H1 (cell line): Measurements from ENCODE around the gene SYNPO. TPM values are rescaled to one million over a fixed set of nuclear protein-coding genes. Genes with fewer than 3 reads are reported as not detected.

Experiments used
- CTCF ChIA-PET: fragments of 300-600 bp; sonication (Branson Sonifier 250); formaldehyde crosslinking; loops from one replicate; lab custom pipeline; 2021; ENCODE audit not compliant: partially characterized antibody; lab: Charles Lee
- POLR2A ChIA-PET: fragments of 300-600 bp; sonication (Branson Sonifier 250); formaldehyde crosslinking; loops from one replicate; lab custom pipeline; 2021; ENCODE audit warnings: inconsistent platforms; ENCODE audit not compliant: partially characterized antibody; lab: Charles Lee
- DNase-seq, 2 experiments: peaks; one replicate each; pipeline versions ENCODE4 v3.0.0 to v3.0.0-alpha.2; 2010 to 2022; ENCODE audit warnings: low spot score in 2 of 2, low read depth in 1 of 2, mixed read lengths in 1 of 2
- FAIRE-seq: peaks from 2 replicates; lab custom pipeline; 2011; peaks lifted over from hg19 to GRCh38; lab: Jason Lieb, UNC
- H2AFZ ChIP-seq: 2 replicates; pipeline ENCODE4 v1.8.1; 2012; ENCODE audit warnings: low read length, inconsistent platforms
- H2AK5ac ChIP-seq: 2 replicates; pipeline ENCODE4 v1.6.1; 2013; ENCODE audit warnings: low read depth, low read length
- H2BK120ac ChIP-seq: replicated peaks from 2 replicates; pipeline ENCODE3; 2013; ENCODE audit warnings: low read depth, low read length, inconsistent platforms
- H2BK12ac ChIP-seq: 2 replicates; pipeline ENCODE4 v1.6.1; 2013; ENCODE audit warnings: low read depth, low read length
- H2BK15ac ChIP-seq: 2 replicates; pipeline ENCODE4 v1.6.1; 2013; ENCODE audit warnings: low read length
- H2BK20ac ChIP-seq: 2 replicates; pipeline ENCODE4 v1.6.1; 2013; ENCODE audit warnings: low read length
- H2BK5ac ChIP-seq: 2 replicates; pipeline ENCODE4 v1.6.1; 2013; ENCODE audit warnings: low read depth, low read length
- H3K14ac ChIP-seq: 2 replicates; pipeline ENCODE4 v1.6.1; 2013; ENCODE audit warnings: inconsistent platforms; ENCODE audit not compliant: insufficient read length
- H3K18ac ChIP-seq: 2 replicates; pipeline ENCODE4 v1.6.1; 2013; ENCODE audit warnings: low read length; ENCODE audit errors: extremely low read depth
- H3K23ac ChIP-seq: 2 replicates; pipeline ENCODE4 v1.6.1; 2013; ENCODE audit warnings: inconsistent platforms; ENCODE audit not compliant: insufficient read length
- H3K23me2 ChIP-seq: 2 replicates; pipeline ENCODE4 v1.6.1; 2013; ENCODE audit warnings: low read depth, low read length
- H3K27ac ChIP-seq: 2 replicates; pipeline ENCODE4 v1.6.1; 2011; ENCODE audit warnings: low read depth, low read length, inconsistent platforms
- H3K27me3 ChIP-seq, 4 experiments: replicated peaks in 1 of 4; 1 replicate in 1 of 4; 2 replicates in 3 of 4; pipeline versions ENCODE4 v1.6.1 to v1.8.1; 2011 to 2013; ENCODE audit warnings: low read length in 3 of 4, mild to moderate bottlenecking in 3 of 4, inconsistent platforms in 2 of 4, mixed read lengths in 2 of 4, moderate library complexity in 1 of 4; ENCODE audit not compliant: control insufficient read depth in 3 of 4, insufficient read depth in 3 of 4; ENCODE audit errors: extremely low read depth in 1 of 4
- H3K36me3 ChIP-seq, 4 experiments: 2 replicates each; pipeline versions ENCODE4 v1.6.1 to v1.8.1; 2011 to 2013; ENCODE audit warnings: mild to moderate bottlenecking in 4 of 4, low read length in 3 of 4, moderate library complexity in 2 of 4, control low read depth in 1 of 4, inconsistent platforms in 1 of 4; ENCODE audit not compliant: insufficient read depth in 4 of 4, control insufficient read depth in 2 of 4
- H3K4ac ChIP-seq: replicated peaks from 2 replicates; pipeline ENCODE3; 2013; ENCODE audit warnings: low read length, low read depth, mixed read lengths, inconsistent platforms; ENCODE audit not compliant: insufficient read length
- H3K4me1 ChIP-seq, 4 experiments: replicated peaks in 1 of 4; 1 replicate in 1 of 4; 2 replicates in 3 of 4; pipeline versions ENCODE4 v1.6.1 to v1.8.1; 2011 to 2013; ENCODE audit warnings: low read length in 3 of 4, inconsistent platforms in 2 of 4, mixed read lengths in 1 of 4; ENCODE audit not compliant: insufficient read depth in 4 of 4, control insufficient read depth in 3 of 4
- H3K4me2 ChIP-seq, 2 experiments: 2 replicates each; pipeline versions ENCODE4 v1.6.1 to v1.8.1; 2011 to 2013; ENCODE audit warnings: low read depth in 2 of 2, low read length in 2 of 2, control low read depth in 1 of 2, inconsistent platforms in 1 of 2, mild to moderate bottlenecking in 1 of 2; ENCODE audit not compliant: insufficient read depth in 1 of 2
- H3K4me3 ChIP-seq, 4 experiments: fragments of 200-600, 300-600 bp in 1 of 4; sonication (generic), shearing (Covaris generic), sonication (Bioruptor Twin) in 1 of 4; 2 replicates each; pipeline versions ENCODE4 v1.5.1 to v1.8.1; 2011 to 2016; ENCODE audit warnings: low read length in 4 of 4, low read depth in 3 of 4, control low read depth in 2 of 4, inconsistent platforms in 2 of 4, mild to moderate bottlenecking in 2 of 4, mixed read lengths in 1 of 4, moderate library complexity in 1 of 4; ENCODE audit not compliant: insufficient read depth in 2 of 4; ENCODE audit errors: extremely low read depth in 1 of 4
- H3K56ac ChIP-seq: replicated peaks from 2 replicates; pipeline ENCODE3; 2013; ENCODE audit warnings: low read depth, mild to moderate bottlenecking, mixed read lengths, low read length, inconsistent platforms; ENCODE audit not compliant: insufficient read length
- H3K79me1 ChIP-seq: 2 replicates; pipeline ENCODE4 v1.6.1; 2013; ENCODE audit warnings: low read depth, low read length, control low read depth
- H3K79me2 ChIP-seq, 2 experiments: 2 replicates each; pipeline versions ENCODE4 v1.6.1 to v1.8.1; 2012 to 2013; ENCODE audit warnings: low read length in 2 of 2, mild to moderate bottlenecking in 2 of 2, inconsistent platforms in 1 of 2; ENCODE audit not compliant: insufficient read depth in 2 of 2, control insufficient read depth in 1 of 2
- H3K9ac ChIP-seq, 4 experiments: replicated peaks in 1 of 4; 1 replicate in 1 of 4; 2 replicates in 3 of 4; pipeline versions ENCODE4 v1.6.1 to v1.8.1; 2011 to 2013; ENCODE audit warnings: low read depth in 3 of 4, low read length in 3 of 4, control low read depth in 2 of 4, mild to moderate bottlenecking in 2 of 4, moderate library complexity in 2 of 4, inconsistent platforms in 1 of 4; ENCODE audit errors: extremely low read depth in 1 of 4
- H3K9me3 ChIP-seq, 2 experiments: 2 replicates each; pipeline versions ENCODE4 v1.6.1 to v1.8.1; 2012 to 2013; ENCODE audit warnings: mild to moderate bottlenecking in 2 of 2, moderate library complexity in 2 of 2, control low read depth in 1 of 2, inconsistent platforms in 1 of 2, low read depth in 1 of 2, low read length in 1 of 2, mixed read lengths in 1 of 2; ENCODE audit not compliant: insufficient read depth in 2 of 2
- H4K20me1 ChIP-seq, 2 experiments: replicated peaks in 1 of 2; 2 replicates each; pipeline versions ENCODE3 to v1.8.1; 2011 to 2013; ENCODE audit warnings: inconsistent platforms in 2 of 2, low read length in 2 of 2, mild to moderate bottlenecking in 1 of 2; ENCODE audit not compliant: insufficient read depth in 2 of 2, control insufficient read depth in 1 of 2
- H4K5ac ChIP-seq: 2 replicates; pipeline ENCODE4 v1.6.1; 2013; ENCODE audit warnings: low read length, low read depth, mixed read lengths, inconsistent platforms; ENCODE audit not compliant: insufficient read length
- H4K8ac ChIP-seq: 2 replicates; pipeline ENCODE4 v1.8.0; 2013; ENCODE audit warnings: mild to moderate bottlenecking, moderate library complexity, low read length, inconsistent platforms; ENCODE audit not compliant: insufficient read depth; ENCODE audit errors: extremely low read depth
- H4K91ac ChIP-seq: replicated peaks from 2 replicates; pipeline ENCODE3; 2013; ENCODE audit warnings: low read length, mixed read lengths, inconsistent platforms; ENCODE audit not compliant: insufficient read length
- BACH1 ChIP-seq: IDR thresholded peaks from 2 replicates; pipeline ENCODE4 v1.6.1; 2012; ENCODE audit warnings: low read length, improper control_type of control experiment
- EZH2 ChIP-seq: fragments of 200-600 bp; sonication (generic); IDR thresholded peaks from 2 replicates; pipeline ENCODE4 v1.7.1; 2012; ENCODE audit warnings: low read depth, mild to moderate bottlenecking, moderate library complexity, low read length, inconsistent platforms; ENCODE audit not compliant: severe bottlenecking
- NANOG ChIP-seq: IDR thresholded peaks from 2 replicates; pipeline ENCODE4 v1.6.1; 2011; ENCODE audit warnings: low read length, low read depth, mild to moderate bottlenecking, inconsistent platforms; ENCODE audit not compliant: insufficient read depth, poor library complexity, severe bottlenecking
- NRF1 ChIP-seq: IDR thresholded peaks from 2 replicates; pipeline ENCODE4 v1.6.1; 2011; ENCODE audit warnings: mild to moderate bottlenecking, low read depth, low read length, improper control_type of control experiment
- POLR2AphosphoS5 ChIP-seq: IDR thresholded peaks from 2 replicates; pipeline ENCODE4 v1.6.1; 2011; ENCODE audit warnings: low read depth, low read length
- SRF ChIP-seq: IDR thresholded peaks from 2 replicates; pipeline ENCODE4 v1.6.1; 2011; ENCODE audit warnings: mild to moderate bottlenecking, low read depth, low read length, moderate library complexity
- SUZ12 ChIP-seq: fragments of 200-600 bp; sonication (generic); IDR thresholded peaks from 2 replicates; pipeline ENCODE4 v1.6.1; 2012; ENCODE audit warnings: mild to moderate bottlenecking, inconsistent platforms, low read length, moderate library complexity, mixed read lengths
- WGBS, 2 experiments: shearing (Covaris generic) in 1 of 2; methylation state at CpG; one replicate each; pipeline versions ENCODE4 v1.1.6 to v1.1.7; 2013 to 2015; ENCODE audit warnings: low lambda C conversion rate in 2 of 2, mixed read lengths in 2 of 2, inconsistent platforms in 1 of 2, low coverage in 1 of 2, missing lambda C conversion rate in 1 of 2; ENCODE audit not compliant: insufficient replicate concordance in 2 of 2, insufficient coverage in 1 of 2, insufficient read length in 1 of 2; ENCODE audit errors: extremely low coverage in 1 of 2, missing lambda C conversion rate in 1 of 2; 5-methylcytosine and 5-hydroxymethylcytosine counted together
- polyA plus RNA-seq, 7 experiments: library from polyadenylated mRNA; depleted of rRNA in 3 of 7; stranded (reverse) in 5 of 7; unstranded in 2 of 7; fragments of >200 nt in 5 of 7; fragments of 200-250 nt in 2 of 7; gene quantifications; 1 replicate in 5 of 7; 2 replicates in 1 of 7; 4 replicates in 1 of 7; pipeline versions ENCODE4 v1.2.1 to v1.2.3, GENCODE V29; 2011 to 2013; ENCODE audit warnings: missing spikeins in 2 of 7, mixed read lengths in 2 of 7
- total RNA-seq: library from RNA; stranded (reverse); fragmentation: NEBNext Ultra II Directional; extraction: Animal tissue kit (Norgen Biotek cat#: 25700); gene quantifications from 2 replicates; pipeline ENCODE4 v1.2.1, GENCODE V29; 2021
- TF ChIP-seq, protein P1 (sequence below): IDR thresholded peaks from 2 replicates; pipeline ENCODE4 v1.6.1; 2012; ENCODE audit warnings: low read length, inconsistent platforms
- TF ChIP-seq, protein P2 (sequence below), 3 experiments: IDR thresholded peaks; 1 replicate in 2 of 3; 2 replicates in 1 of 3; pipeline versions ENCODE4 v1.5.1 to v1.6.1; 2011; ENCODE audit warnings: low read length in 3 of 3, mild to moderate bottlenecking in 3 of 3, inconsistent platforms in 2 of 3, low read depth in 1 of 3, moderate library complexity in 1 of 3; ENCODE audit not compliant: insufficient read depth in 1 of 3; ENCODE audit errors: control extremely low read depth in 1 of 3

Gene SYNPO
- total and polyA plus RNA-seq, 2 of the 8 experiments (the other 6 are each of a cell fraction or from before 2014, with no cell fraction given): 2.3 TPM

DNA sequence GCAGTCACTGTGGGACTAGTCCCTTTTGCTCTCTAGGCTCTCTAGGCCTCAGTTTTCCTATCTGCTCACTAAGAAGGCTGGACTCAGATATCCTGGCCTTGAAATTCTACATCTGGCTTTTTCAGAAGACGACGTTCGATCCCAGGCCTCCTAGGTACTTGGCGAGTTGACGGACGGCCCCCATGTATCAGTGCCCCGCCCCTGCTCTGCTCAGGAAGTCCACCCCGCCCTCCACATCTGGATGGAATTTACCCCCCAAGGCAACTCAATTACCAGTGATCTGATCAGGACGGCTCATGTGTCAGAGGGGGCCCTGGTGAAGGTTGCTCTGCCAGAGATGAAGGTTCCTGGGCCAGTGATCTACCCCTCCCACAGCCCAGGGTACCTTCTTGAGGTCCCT is 44.1 kb upstream of the SYNPO start:
- Histone ChIP-seq H3K79me2 (no peaks in the 10 kb centered on the region), H3K4me2 (no peak overlapping the region), H2BK20ac (no peak overlapping the region), H2BK5ac (no peak overlapping the region), H4K5ac (no peak overlapping the region), H2AK5ac (no peak overlapping the region), H3K14ac (no peak overlapping the region), H3K27me3 (no peaks in the 10 kb centered on the region), H3K27ac (no peak overlapping the region), H3K23me2 (no peaks in the 10 kb centered on the region), H2AFZ (no peak overlapping the region), H3K79me1 (no peaks in the 10 kb centered on the region), H3K4me1 (peaks cover 0 to 1% (median under 1%) of the 10 kb centered on the region in 4 experiments; a peak in 4 of 7 replicates), H3K36me3 (no peaks in the 10 kb centered on the region), H3K56ac (no peak overlapping the region), H3K4me3 (no peak overlapping the region), H3K23ac (no peak overlapping the region), H2BK120ac (no peak overlapping the region), H3K9me3 (no peaks in the 10 kb centered on the region), H2BK15ac (0 out of 2 replicates have a peak overlapping the region, but pooled peaks have one; percentile 46), H4K8ac (no peak overlapping the region), H4K91ac (no peak overlapping the region), H2BK12ac (no peak overlapping the region), H3K18ac (no peak overlapping the region), H3K9ac (no peak overlapping the region), H3K4ac (no peak overlapping the region), H4K20me1 (no peaks in the 10 kb centered on the region)
- ChIA-PET CTCF (interaction anchor here (0.6 to 1.0 kb wide), 2 partner anchors 11 to 29 kb away, joined by 3 read pairs; no protein-coding TSS in a partner anchor), POLR2A (no interaction called here)
- FAIRE-seq (no peak), DNase-seq (no peak)
- WGBS, 2 experiments: 89% methylated on average over 9 of the region's 9 CpGs; no CpG with 5 or more reads in 1 of the 2 experiments
- TF ChIP-seq NRF1: no peak
- TF ChIP-seq BACH1: no peak
- TF ChIP-seq EZH2: no peak
- no peak for TF ChIP-seq SUZ12
- TF ChIP-seq, protein P1, sequence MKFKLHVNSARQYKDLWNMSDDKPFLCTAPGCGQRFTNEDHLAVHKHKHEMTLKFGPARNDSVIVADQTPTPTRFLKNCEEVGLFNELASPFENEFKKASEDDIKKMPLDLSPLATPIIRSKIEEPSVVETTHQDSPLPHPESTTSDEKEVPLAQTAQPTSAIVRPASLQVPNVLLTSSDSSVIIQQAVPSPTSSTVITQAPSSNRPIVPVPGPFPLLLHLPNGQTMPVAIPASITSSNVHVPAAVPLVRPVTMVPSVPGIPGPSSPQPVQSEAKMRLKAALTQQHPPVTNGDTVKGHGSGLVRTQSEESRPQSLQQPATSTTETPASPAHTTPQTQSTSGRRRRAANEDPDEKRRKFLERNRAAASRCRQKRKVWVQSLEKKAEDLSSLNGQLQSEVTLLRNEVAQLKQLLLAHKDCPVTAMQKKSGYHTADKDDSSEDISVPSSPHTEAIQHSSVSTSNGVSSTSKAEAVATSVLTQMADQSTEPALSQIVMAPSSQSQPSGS: no peak
- TF ChIP-seq POLR2AphosphoS5: no peak
- TF ChIP-seq NANOG: no peak
- TF ChIP-seq, protein P2, sequence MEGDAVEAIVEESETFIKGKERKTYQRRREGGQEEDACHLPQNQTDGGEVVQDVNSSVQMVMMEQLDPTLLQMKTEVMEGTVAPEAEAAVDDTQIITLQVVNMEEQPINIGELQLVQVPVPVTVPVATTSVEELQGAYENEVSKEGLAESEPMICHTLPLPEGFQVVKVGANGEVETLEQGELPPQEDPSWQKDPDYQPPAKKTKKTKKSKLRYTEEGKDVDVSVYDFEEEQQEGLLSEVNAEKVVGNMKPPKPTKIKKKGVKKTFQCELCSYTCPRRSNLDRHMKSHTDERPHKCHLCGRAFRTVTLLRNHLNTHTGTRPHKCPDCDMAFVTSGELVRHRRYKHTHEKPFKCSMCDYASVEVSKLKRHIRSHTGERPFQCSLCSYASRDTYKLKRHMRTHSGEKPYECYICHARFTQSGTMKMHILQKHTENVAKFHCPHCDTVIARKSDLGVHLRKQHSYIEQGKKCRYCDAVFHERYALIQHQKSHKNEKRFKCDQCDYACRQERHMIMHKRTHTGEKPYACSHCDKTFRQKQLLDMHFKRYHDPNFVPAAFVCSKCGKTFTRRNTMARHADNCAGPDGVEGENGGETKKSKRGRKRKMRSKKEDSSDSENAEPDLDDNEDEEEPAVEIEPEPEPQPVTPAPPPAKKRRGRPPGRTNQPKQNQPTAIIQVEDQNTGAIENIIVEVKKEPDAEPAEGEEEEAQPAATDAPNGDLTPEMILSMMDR (IDR thresholded peaks at IDR 0.05; ENCODE audit: control extremely low read depth in 1 of 3, insufficient read depth in 1 of 3, low read depth in 1 of 3, low read length in 3 of 3): no peak
- TF ChIP-seq SRF: no peak
